ENCODE results near the gene SCYL1.

SCYL1 gene

GRCh38 chr11:65569164-65569972, 44.5 kb downstream of the SCYL1 start:
- Histone ChIP-seq H3K27ac (peak overlapping the region; percentile 95), H3K4me3 (ENCODE audit: low read depth in 1 of 2, low read length in 1 of 2) (peak overlapping the region; percentile 76 to 99), H3K36me3 (peaks cover 7% of the 10 kb centered on the region), H3K9me3 (no peaks in the 10 kb centered on the region), H3K4me1 (ENCODE audit: control insufficient read depth in 1 of 2, insufficient read depth in 1 of 2, low read depth in 1 of 2, low read length in 1 of 2) (peaks cover 54 to 56% of the 10 kb centered on the region in 2 experiments), H3K27me3 (no peaks in the 10 kb centered on the region)
- TF ChIP-seq CTCF (IDR thresholded peaks at IDR 0.05), result no peak

- H3K4me1 ChIP-seq (ENCODE audit: control insufficient read depth in 1 of 2, insufficient read depth in 1 of 2, low read depth in 1 of 2, low read length in 1 of 2), result peaks cover 60 to 64% of the 10 kb centered on the region in 2 experiments
- H3K9me3 ChIP-seq, result no peaks in the 10 kb centered on the region
- H3K36me3 ChIP-seq, result peaks cover 7% of the 10 kb centered on the region
- H3K4me3 ChIP-seq (ENCODE audit: low read depth in 1 of 2, low read length in 1 of 2), result peak within 1 kb of the TSS; percentile 76 to 99
- H3K27ac ChIP-seq, result peak within 1 kb of the TSS; percentile 95
- H3K27me3 ChIP-seq, result no peaks in the 10 kb centered on the region
- TF ChIP-seq CTCF (IDR thresholded peaks at IDR 0.05), result peak; percentile 31
Observed at GRCh38 chr11:65569973-65570918, 45.4 kb downstream of the SCYL1 start, which contains the start of gene ZNRD2. ZNRD2 (plus strand) TSS chr11:65570477; CDS start chr11:65570492, 15 bp downstream.

GRCh38 chr11:65571420-65571819, 46.5 kb downstream of the SCYL1 start:
- no peaks in the 10 kb centered on the region for H3K9me3 ChIP-seq
- peak overlapping the region; percentile 95 for H3K27ac ChIP-seq
- H3K4me3 ChIP-seq (ENCODE audit: low read depth in 1 of 2, low read length in 1 of 2), result peak overlapping the region; percentile 76 to 99
- H3K36me3 ChIP-seq, result peaks cover 7% of the 10 kb centered on the region
- H3K4me1 ChIP-seq (ENCODE audit: control insufficient read depth in 1 of 2, insufficient read depth in 1 of 2, low read depth in 1 of 2, low read length in 1 of 2), result peaks cover 58 to 64% of the 10 kb centered on the region in 2 experiments
- H3K27me3 ChIP-seq, result no peaks in the 10 kb centered on the region
- no peak for TF ChIP-seq CTCF (IDR thresholded peaks at IDR 0.05)

- H3K9me3 ChIP-seq, result no peaks in the 10 kb centered on the region
- peaks cover 7% of the 10 kb centered on the region for H3K36me3 ChIP-seq
- peaks cover 64 to 67% of the 10 kb centered on the region in 2 experiments for H3K4me1 ChIP-seq (ENCODE audit: control insufficient read depth in 1 of 2, insufficient read depth in 1 of 2, low read depth in 1 of 2, low read length in 1 of 2)
- H3K4me3 ChIP-seq (ENCODE audit: low read depth in 1 of 2, low read length in 1 of 2), result peak overlapping the region; percentile 76 to 99
- peak overlapping the region; percentile 95 for H3K27ac ChIP-seq
- H3K27me3 ChIP-seq, result no peaks in the 10 kb centered on the region
- no peak for TF ChIP-seq CTCF (IDR thresholded peaks at IDR 0.05)
Observed at GRCh38 chr11:65571940-65572339, 47.1 kb downstream of the SCYL1 start.

- Histone ChIP-seq H3K27ac (peak within 1 kb of the TSS; percentile 95), H3K4me3 (ENCODE audit: low read depth in 1 of 2, low read length in 1 of 2) (peak within 1 kb of the TSS; percentile 76 to 99), H3K9me3 (no peaks in the 10 kb centered on the region), H3K36me3 (peaks cover 7% of the 10 kb centered on the region), H3K27me3 (no peaks in the 10 kb centered on the region), H3K4me1 (ENCODE audit: control insufficient read depth in 1 of 2, insufficient read depth in 1 of 2, low read depth in 1 of 2, low read length in 1 of 2) (peaks cover 69 to 73% of the 10 kb centered on the region in 2 experiments)
- peak; percentile 55 for TF ChIP-seq CTCF (IDR thresholded peaks at IDR 0.05)
Observed at GRCh38 chr11:65572356-65573051, 47.6 kb downstream of the SCYL1 start, which contains the start of gene FAM89B. FAM89B (plus strand) TSS chr11:65572538; CDS start chr11:65572670, 132 bp downstream.
